ENCODE data around the gene PDE4D.

PDE4D gene

DNA sequence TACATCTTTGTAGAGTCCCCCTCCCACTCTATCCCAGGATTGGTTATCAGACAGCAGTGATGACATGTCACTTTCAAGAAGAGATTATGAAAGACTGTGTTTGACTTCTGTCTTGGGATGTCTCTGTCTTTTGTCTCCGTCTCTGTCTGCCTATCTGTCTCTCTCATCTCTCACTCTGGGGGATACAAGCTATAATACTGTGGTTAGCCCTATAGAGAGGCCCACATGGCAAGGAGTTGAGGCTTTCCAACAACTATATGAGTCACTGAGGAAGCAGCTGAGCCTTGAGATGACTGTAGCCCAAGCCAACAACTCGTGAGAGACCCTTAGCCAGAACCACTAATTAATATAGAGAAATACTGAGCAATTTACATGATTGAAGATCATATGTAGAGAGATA is 284.8 kb downstream of the PDE4D start:
- TF ChIP-seq, protein P1, sequence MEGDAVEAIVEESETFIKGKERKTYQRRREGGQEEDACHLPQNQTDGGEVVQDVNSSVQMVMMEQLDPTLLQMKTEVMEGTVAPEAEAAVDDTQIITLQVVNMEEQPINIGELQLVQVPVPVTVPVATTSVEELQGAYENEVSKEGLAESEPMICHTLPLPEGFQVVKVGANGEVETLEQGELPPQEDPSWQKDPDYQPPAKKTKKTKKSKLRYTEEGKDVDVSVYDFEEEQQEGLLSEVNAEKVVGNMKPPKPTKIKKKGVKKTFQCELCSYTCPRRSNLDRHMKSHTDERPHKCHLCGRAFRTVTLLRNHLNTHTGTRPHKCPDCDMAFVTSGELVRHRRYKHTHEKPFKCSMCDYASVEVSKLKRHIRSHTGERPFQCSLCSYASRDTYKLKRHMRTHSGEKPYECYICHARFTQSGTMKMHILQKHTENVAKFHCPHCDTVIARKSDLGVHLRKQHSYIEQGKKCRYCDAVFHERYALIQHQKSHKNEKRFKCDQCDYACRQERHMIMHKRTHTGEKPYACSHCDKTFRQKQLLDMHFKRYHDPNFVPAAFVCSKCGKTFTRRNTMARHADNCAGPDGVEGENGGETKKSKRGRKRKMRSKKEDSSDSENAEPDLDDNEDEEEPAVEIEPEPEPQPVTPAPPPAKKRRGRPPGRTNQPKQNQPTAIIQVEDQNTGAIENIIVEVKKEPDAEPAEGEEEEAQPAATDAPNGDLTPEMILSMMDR (conservative IDR thresholded peaks at IDR 0.05; ENCODE audit: low read length), result no peak
- DNase-seq (ENCODE audit: low read depth), result peak; percentile 36

DNA sequence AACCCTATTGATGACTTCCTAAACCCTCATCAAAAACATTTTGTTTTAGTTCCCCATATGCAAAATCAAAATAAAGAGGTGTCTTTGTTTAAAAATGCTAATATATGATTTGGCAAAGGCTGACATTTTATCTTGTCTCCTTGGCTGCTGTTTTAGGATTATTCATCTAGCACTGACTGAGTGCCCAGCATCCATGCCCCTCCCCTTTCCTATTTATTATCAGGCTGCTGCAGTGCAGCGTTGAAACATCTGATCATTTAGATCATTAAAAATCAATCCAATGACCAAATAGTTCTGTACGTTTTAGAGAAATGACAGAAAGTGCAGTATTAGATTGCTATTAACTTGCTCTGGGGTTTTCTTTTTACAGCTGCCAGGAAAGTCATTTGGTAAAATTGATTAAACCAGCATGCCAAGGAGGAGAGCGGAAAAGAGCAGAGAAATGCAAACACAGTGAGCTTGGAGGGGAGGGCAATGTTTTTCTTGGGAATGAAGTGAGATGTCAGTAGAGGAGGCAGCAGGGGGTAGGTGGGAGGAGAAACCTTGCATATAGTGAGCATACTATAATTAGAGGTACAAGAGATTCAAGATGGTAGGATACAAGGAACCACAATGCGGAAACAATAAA is 286.3 kb downstream of the PDE4D start:
- DNase-seq (ENCODE audit: low read depth), result no peak
- H3K4me3 ChIP-seq (ENCODE audit: low read length), result no peak overlapping the region
- TF ChIP-seq, protein P1 (conservative IDR thresholded peaks at IDR 0.05; ENCODE audit: low read length), result no peak

More for the DNA sequence above, 284.8 kb downstream of the PDE4D start:
- H3K4me3 ChIP-seq (ENCODE audit: low read length), result no peak overlapping the region

DNA sequence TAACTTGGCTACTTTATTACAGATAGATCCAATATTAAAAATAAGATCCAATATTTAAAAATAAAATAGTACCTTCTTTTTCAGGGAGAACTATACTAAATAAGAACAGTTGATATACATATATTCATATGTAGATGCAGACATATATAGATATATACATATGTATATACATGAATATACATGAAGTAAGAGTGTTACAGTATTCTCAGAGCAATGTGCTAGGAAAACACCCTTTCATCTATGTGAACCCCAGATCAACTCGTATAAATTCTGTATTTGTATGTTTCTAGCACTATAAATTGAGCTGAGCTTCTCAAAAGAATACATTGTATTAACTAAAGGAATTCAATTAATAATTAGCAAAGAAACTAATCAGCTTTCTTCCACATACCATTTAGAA is 287.6 kb downstream of the PDE4D start:
- DNase-seq (ENCODE audit: low read depth), result no peak
- TF ChIP-seq, protein P1 (conservative IDR thresholded peaks at IDR 0.05; ENCODE audit: low read length), result no peak
- no peak overlapping the region for H3K4me3 ChIP-seq (ENCODE audit: low read length)

DNA sequence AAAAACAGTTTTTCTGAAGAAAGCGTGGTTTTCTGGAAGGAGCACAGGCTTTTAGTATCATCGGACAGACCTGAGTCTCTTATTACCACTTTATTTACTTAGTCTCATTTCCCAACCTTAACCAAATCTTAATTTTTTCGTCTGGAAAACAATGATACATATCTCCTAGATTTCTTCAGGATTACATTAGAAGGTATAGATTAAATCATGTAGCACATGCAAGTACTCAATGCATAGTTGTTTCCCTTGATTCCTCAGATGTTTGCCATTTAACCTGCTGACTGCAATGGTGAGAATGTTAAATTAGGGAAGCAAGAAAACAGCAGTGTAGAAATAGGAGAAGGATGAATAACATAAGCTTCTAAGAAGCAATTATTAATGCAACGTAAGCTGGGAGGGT is 289.4 kb downstream of the PDE4D start:
- H3K4me3 ChIP-seq (ENCODE audit: low read length), result no peak overlapping the region
- no peak for DNase-seq (ENCODE audit: low read depth)
- TF ChIP-seq, protein P1 (conservative IDR thresholded peaks at IDR 0.05; ENCODE audit: low read length), result no peak

DNA sequence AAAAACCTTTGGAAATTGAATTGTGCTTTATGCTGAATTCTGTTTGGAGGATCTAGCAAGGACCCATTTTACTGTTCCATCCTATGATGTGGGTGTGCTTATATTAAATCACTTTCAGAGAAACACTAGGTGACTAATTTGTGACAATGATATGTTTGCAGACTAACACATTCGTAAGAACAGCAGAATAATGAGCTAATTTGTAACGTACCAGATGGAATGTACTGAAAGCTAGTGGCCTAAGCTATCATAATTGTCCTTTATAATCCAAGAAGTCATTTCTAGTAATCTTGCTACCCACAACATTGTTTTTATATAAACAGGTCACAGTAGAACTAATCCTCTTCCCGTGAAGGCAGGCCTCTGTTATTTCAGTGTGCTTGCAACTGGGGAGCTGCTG is 292.5 kb downstream of the PDE4D start:
- no peak overlapping the region for H3K4me3 ChIP-seq (ENCODE audit: low read length)
- TF ChIP-seq, protein P1 (conservative IDR thresholded peaks at IDR 0.05; ENCODE audit: low read length), result no peak
- DNase-seq (ENCODE audit: low read depth), result no peak

DNA sequence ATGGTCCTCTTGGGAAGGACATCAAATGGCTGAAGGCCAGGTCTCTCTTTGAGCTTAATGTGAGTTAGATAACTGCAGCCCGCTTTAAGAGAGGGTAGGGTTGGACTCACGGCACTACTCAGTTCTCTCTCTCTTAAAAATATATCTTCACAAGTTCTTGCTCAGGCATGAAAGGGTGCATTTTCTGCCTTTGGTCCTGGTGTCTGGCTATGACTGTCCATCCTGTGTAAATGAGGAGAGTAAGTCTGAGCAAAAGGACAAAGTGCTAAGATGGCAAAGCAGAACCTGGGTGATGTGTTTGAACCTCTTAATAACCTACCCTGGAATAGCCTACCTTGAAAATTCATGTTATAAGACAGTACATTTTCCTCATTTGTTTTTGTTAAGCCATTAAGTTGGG is 293.4 kb downstream of the PDE4D start:
- H3K4me3 ChIP-seq (ENCODE audit: low read length), result no peak overlapping the region
- TF ChIP-seq, protein P1 (conservative IDR thresholded peaks at IDR 0.05; ENCODE audit: low read length), result no peak
- DNase-seq (ENCODE audit: low read depth), result no peak

DNA sequence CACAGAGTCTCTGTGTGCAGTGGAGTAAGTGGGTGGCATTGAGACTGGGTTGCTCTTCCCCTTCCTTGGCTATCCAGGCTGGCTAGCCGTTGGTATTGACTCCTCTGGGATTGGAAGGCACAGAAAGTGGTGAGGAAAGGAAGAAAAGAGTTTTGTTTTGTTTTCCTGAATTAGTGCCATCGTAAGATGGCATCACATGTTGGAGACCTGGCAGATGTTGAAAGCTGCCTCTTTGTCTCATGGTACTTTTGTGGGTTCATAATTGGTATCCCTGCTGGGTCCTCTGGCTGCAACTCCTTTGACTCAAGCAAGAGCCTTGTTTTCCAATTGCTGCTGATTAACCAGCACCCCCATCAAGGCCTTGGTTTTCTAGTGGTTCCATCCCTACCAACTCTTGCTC is 293.8 kb downstream of the PDE4D start:
- DNase-seq (ENCODE audit: low read depth), result no peak
- TF ChIP-seq, protein P1 (conservative IDR thresholded peaks at IDR 0.05; ENCODE audit: low read length), result no peak
- H3K4me3 ChIP-seq (ENCODE audit: low read length), result no peak overlapping the region

Measured in AG10803 (cell line).